GOT3 (cell line): ENCODE results near the gene RSRP1.
"Not testable (repeated sequence)": the region's sequence is repeated elsewhere in the genome, so short reads cannot be mapped to it uniquely, and the experiment has no call there.

Experiments
- DNase-seq: peaks from one replicate; lab custom pipeline; 2025; ENCODE audit warnings: mixed read lengths; lab: John Stamatoyannopoulos, UW

RSRP1 gene, protein sequence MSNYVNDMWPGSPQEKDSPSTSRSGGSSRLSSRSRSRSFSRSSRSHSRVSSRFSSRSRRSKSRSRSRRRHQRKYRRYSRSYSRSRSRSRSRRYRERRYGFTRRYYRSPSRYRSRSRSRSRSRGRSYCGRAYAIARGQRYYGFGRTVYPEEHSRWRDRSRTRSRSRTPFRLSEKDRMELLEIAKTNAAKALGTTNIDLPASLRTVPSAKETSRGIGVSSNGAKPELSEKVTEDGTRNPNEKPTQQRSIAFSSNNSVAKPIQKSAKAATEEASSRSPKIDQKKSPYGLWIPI

DNA sequence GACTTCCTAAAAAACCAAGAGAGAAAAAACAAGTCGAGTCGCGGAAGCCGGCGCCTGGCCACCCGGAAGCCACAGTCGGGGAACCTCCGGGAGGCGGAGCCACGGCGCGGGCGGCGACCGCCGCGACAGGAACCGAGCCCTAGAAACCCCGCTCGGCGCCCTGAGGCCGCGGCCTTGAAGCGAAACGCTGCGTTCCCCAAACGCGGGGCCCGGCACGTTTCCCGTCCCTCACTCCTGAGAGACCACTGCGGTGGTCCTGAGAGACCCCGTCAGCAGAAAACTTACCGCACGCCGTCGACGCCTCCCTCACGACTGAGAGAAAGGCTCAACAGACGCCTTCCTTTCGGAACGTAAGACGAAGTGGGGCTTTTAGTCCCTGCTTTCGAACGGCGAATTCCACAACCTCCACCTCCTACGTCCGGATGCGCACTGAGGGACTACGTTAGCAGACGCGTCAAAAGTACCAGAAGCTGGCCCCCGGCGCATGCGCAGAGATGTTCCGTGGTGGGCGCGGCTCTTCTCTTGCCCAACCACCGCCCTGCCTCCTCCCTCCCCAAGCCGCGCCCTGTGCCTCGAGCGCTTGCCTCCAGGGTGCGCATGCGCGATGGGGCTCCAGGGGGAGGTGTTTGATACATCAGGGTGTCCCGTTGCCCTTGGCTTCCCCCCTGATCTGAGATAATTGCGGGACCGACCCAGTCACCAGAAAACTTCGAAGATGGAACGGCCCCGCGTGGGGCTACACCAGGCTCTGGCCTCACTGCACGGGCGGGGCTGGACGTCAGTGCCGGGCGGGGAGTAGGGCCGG, at the start of gene RSRP1:
RSRP1 (minus strand) TSS at position 431 of the 805 bp plus-strand sequence. CDS start 491 bp downstream, outside the sequence.
- DNase-seq = peak; percentile 96

DNA sequence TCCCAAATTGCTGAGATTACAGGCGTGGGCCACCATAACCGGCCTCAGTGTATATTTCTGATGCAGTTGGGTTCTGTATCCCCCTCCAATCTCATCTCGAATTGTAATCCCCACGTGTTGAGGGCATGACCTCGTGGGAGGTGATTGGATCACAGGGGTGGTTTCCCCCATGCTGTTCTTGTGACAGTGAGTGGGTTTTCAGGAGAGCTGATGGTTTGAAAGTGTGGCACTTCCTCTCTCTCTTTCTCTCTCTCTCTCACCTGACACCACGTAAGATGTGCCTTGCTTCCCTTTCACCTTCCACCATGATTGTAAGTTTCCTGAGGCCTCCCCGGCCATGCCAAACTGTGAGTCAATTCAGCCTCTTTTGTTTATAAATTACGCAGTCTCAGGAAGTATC, 49.2 kb upstream of the RSRP1 start:
- not testable (repeated sequence) for DNase-seq

DNA sequence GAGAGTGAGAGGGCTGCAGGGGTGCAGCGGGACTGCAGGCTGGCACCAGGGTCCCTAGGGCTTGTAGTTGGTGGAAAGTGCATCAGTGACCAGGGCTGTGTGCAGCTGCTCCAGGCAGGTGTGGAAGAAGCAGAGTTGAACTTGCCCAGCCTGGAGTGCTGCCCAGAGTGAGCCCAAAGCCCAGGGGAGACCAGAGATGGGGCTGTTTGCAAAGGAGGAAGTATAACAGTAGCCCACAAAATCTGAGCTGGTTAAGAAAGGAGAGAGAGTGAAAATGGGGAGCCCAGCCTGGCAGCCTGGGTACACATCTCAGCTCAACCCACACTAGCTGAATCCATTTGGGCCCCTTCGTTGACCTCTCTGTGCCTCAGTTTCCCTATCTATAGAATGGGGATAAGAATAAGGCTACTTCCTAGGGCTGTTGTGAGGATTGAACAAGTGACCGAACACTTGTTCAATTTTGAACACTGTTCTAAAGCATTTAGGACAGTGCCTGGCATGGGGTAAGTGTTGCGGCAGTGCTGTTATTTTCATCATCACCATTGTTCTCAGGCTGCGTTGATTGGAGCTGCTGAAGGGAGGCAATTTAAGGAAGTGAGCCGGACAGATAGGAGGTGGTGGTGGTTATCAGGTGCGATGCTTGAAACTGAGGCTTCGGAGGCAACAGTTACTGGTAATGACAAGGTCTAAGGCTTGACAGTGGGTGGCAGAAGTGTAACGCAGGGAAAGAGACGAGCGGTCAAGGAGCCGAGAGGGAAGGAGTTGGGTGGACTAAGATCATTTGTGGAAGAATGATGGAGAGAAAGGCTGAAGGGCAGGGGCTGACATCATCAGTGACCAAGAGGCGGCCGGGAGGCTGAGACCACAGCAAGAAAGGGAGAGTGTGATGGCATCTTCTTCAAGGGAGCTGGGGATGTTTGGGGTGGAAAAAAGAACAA, 47.9 kb upstream of the RSRP1 start:
- not testable (repeated sequence) for DNase-seq

DNA sequence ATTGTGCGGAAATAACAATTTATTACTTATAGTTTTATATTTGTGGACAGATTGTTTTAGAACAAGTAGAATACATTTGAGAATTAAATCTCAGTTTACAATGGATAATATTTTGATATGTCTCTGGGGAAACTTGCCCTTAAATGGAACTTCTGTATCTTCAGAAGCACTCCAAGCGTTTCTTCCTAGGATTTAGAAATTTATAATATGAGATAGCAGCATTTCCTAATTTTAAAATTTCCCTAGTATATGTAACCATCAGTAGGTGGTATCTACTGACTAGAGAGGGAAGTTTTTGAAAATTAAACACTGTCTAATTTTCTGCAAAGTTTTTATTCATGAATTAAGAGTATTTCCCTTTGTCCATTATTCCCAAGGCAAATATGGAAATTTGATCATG, 46.2 kb upstream of the RSRP1 start:
- not testable (repeated sequence) for DNase-seq

DNA sequence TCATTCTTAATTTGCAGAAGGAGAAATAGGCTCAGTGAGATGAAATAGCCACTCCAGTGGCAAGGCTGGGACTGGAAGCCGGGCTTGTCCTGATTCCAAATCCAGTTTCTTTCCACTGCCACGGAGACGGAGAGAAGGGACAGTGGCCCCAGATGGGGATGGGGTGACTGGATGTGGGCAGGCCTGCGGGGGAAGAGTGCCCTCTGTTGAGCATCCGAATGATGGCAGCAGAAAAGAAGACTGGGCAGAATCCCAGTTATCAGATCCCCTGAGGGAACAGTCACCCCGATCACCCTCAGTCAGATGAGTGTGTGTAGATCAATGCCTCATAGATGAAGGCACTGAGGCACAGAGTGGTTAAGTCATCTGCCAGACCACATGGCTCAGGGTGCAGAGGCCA, 42.8 kb upstream of the RSRP1 start:
- DNase-seq = not testable (repeated sequence)

DNA sequence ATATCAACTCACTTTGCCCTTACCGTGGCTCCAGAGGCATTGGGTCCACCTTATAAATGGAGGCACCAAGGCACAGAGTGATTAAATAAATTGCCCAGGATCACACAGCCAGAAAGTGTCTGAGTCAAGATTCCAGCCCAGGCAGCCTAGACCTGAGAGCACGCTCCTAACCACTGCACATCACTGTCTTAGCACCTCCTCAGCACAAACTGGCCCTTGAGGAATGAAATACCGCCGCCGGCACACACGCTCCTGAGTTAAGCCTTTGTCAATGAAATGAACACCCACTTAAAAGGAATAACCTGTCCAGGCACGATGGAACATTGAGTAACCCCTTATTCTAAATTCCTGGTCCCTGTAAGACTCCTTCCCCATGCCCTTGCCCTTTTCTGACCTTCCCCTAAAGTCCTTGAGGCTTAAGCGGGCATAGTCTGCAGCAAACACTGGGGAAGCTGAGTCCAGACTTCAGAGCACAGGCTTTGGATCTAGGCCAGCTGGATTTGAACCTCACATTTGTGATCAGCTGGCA, 41.4 kb upstream of the RSRP1 start:
- DNase-seq = not testable (repeated sequence)

DNA sequence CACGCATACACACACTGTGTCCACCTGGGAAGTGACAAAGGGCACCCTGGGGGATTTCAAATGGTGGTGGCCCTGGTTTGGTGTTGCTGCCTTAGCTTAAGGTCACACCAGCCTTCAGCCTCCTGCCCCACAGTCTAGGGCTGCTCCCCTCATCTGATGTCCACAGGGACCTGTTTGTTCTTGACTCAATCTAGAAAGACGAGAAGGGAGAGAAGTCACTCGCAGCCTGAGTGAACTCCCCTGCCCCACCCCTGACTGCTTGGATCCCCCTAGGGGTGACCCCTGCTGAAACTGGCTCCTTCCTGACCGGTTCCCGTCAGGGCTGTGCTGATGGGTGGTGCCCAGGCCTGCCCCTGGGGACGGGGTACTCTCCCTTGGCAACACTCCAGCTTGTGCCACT, 39.9 kb upstream of the RSRP1 start:
- DNase-seq = not testable (repeated sequence)

DNA sequence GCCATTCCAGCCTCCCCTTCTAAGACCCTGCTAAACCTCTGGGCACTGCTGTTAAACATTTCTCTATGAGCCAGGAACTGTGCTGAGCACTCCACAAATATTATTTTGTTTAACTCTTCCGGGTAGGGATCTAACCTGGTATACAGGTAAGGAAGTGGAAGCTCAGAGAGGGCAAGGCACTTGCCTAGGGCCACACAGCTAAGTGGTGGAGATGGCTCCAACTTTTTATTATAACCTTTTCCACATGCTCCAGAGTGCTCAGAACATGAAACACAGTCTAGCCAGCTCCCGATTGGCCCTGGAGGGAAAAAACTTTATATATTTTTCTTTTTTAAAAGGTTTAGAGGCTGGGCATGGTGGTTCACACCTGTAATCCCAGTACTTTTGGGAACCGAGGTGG, 38.6 kb upstream of the RSRP1 start:
- not testable (repeated sequence) for DNase-seq

DNA sequence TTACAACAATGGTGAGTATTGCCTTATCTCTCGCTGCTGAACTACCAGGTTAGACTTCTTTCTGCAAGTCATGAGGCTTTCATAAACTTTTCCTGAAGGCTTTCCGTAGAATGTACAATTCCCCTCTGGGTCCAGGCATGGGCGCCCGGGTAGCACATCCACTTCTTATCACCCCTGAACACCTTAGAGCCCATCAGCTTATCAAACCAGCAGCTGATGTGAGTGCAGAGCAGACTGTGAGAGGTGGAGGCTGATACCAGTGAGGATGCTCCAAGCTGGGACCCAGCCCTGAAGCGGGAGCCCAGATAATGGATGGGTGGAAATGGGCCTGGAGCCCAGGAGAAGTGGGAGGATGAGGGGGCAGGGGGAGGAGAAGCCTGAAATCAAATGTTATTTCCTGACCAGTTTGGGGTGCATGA, 32.4 kb upstream of the RSRP1 start:
- DNase-seq = not testable (repeated sequence)

DNA sequence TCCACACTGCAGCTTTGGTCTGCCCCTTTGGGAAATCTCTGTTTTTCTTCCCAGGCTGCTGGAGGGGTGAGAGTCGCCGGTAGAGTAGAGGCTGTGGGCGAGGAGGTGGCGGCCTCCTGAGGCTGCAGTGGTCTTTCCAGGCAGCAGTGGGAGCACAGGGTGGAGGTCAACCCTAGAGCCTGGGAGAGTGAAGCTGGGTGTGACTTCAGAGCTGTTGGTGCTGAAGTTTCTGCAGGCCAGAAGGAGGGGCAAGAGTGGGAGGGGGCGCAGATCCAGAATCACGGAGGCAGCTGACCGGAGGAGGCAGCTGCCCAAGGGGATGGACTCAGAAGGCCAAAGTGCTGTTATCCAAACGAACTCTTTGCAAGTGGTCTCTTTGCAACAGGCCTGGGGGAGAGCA, 31.5 kb upstream of the RSRP1 start:
- not testable (repeated sequence) for DNase-seq

DNA sequence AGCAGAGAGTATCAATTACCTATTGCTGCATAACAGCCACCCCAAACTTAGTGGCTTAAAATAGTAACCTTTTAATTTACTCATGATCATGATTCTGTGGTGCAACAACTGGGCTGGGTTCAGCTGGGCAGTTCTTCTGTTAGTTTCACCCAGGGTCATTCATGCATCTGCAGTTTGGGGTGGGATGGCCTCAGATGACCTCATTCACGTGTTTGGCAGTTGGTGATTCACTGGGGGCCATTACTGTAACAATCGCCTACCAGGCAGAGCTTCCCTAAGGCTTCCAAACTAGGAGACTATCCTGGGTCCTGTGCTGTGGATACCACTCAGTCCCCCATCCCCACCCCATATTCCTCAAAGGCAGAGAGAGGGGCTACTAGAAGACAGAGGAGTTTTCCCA, 31.1 kb upstream of the RSRP1 start:
- not testable (repeated sequence) for DNase-seq

DNA sequence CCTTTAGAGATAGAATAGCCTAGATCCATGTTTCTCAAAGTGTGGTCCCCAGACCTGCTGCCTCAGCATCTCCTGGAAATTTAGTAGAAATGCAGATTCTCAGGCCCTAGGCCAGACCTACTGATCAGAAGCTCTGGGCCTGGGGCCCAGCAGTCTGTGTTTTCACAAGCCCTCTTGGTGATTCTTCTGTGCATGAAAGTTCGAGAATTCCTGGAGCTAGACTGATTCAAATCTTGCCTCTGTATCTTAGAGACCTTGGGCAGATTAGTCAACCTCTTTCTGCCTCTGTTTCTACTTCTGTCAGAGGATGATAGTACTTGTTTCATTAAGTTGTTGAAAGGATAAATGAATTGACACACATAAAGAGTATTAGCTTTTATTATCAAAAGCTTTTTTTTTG, 30.0 kb upstream of the RSRP1 start:
- DNase-seq = not testable (repeated sequence)

DNA sequence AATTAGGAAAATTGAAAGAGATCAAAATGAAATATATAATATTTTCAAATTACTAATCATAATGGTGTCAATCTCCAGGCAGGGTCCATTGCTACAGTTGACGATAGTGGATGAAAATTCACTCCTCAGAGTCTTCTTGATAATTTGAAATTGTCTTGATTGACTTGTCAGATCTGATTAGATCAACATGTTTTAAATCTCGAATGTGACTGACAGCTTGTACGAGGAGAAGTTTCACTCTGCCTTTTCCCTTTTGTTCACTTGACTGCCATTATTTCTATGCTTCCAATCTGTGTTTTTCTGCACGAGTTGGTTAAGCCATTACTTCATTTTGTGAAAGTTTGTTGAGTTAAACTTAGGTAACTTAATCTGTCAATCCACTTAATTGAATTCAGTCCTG, 28.4 kb upstream of the RSRP1 start:
- not testable (repeated sequence) for DNase-seq

DNA sequence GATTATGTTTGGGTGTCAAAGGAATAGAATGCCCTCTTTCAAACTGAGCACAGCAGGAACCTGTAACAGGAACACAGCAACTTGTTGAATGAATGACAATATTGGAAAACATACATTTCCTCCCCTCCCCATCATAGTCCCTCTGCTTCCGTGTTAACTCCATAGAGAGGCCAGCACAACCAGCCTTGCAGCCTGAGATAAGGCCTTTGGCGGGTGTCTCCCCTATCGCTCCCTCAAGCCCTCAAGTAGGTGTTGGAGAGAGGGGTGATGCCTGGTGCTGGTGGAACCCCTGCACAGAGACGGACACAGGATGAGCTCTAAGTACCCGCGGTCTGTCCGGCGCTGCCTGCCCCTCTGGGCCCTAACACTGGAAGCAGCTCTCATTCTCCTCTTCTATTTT, 25.0 kb upstream of the RSRP1 start, which contains the start of gene RHD:
RHD (plus strand) TSS at position 272 of the 400 bp plus-strand sequence; CDS start at position 311, 39 bp downstream.
- not testable (repeated sequence) for DNase-seq

DNA sequence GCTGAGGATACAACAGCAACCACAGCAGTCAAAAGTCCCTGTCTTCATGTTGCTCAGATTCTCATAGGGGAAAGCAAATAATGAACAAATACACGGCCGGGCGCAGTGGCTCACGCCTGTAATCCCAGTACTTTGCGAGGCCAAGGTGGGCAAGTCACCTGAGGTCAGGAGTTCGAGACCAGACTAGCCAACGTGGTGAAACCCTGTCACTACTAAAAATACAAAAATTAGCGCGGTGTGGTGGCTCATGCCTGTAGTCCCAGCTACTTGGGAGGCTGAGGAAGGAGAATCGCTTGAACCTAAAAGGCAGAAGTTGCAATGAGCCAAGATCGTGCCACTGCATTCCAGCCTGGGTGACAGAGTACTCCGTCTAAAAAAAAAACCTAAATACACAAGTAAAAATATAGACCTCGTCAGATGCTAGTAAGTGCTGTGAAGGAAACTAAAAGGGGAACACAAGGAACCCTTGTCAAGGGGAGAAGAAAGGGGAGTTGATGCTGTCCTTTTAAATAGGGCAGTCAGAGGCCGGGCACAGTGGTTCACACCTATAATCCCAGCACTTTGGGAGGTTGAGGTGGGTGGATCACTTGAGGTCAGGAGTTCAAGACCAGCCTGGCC, 21.0 kb upstream of the RSRP1 start:
- not testable (repeated sequence) for DNase-seq

DNA sequence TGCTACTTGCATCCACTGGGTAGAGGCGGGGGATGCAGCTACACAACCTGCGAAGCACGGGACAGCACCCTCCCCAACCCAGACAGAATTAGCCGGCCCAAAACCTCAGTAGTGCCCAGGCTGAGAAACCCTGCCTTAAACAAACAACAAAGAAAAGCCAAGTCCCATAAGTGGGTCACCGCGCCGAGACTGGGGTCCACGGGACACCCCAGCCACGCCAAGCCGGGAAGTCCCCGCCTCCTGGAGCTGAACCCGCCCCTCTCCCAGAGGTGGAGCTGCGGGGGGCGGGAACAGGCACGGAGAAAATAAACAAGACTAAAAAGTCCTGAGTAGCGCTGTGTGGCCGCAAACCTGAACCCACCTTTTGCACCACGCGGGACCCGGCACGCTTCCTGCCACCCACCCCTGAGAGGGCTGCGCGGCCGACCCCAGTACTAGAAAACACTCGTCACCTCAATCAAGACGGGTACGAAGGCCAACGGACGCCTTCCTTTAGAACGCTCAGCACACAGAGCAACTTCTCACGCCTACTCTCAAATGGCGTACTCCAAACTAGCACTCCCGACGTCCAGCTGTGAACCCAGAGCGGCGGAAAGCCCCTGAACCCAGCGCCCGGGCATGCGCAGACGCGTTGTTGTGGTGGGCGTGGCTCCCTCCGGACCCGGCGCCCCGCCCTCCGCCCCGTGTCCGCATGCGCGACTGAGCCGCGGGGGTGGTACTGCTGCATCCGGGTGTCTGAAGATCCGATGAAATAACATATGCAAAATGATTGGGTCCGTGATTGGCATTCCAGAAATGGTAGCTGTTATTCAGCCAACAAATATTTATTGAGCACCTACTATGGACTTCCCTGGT, 20.3 kb upstream of the RSRP1 start:
- peak; percentile 24 for DNase-seq

DNA sequence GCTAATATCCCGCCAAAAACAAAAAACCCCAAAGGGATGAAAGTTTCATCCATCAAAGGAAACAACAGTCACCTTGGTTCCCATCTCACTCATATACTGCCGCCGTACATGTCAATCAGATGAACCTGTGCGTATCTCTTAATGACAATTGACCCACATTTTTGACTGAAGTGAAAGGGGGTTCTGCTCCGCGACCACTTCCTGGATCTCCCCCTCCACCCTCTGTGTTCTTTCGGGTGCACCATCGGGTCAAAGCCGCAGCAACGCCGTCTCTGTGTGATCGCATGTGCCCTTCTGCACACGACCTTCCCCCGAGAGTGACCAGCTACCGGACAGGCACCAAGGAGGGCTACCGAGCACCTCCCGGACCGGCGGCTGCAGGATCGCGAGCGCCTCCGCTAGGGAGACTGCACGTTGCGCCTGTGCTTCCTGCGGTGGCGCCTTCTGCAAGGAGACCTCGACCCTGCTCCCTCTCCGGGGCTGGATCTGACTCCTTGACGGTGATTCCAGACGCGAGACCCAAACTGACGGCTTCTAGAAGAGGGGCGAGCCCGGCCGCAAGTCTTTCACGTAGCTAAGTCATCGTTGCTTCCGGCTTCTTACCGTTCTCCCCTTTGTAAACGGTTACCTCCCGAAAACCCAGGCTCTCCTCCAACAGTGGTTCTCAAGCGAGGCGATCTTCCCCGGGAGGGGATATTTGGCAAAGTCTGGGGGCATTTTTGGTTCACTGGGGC, 19.5 kb upstream of the RSRP1 start:
- DNase-seq = not testable (repeated sequence)

DNA sequence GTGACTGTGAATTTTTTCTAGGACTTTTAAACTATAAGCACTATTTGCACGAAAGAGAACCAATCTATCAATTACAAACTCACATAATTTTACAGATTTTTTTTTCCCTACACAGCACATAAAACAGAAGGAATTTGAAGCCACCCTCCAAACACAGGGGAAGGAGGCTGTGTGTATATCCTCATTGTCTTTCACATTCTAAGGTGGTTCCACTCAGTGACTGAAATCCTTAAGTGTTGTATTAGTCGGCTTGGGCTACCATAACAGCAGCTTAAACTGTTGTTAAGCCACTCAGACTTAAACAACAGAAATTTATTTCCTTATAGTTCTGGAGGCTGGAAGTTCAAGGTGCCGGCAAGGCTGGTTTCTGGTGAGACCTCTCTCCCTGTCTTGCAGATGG, 13.1 kb upstream of the RSRP1 start:
- not testable (repeated sequence) for DNase-seq

DNA sequence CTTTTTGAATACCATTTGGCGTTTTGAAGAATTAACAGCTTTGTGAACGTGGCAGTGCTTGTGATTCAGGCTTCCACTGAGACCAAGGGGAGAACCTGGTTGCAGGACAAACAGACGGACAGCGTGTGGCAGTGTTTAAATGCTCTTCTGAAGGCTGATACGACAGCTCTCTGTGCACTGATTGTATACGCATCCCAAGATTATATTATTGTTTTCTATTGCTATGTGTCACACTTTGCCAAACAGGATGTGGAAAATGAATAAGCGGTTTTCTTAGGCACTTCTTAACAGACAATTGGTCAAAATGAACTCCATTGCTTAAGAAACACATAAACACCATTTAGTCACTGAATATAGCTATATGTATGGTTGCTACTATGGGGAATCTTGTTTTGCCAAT, 12.6 kb upstream of the RSRP1 start:
- not testable (repeated sequence) for DNase-seq
